HG02763 (cell line): Measurements from ENCODE around the gene TRIM46.

Experiments
- ATAC-seq: cut with Tn5 transposase; IDR thresholded peaks from one replicate; pipeline ENCODE4 v1.9.1; 2021; ENCODE audit warnings: mild to moderate bottlenecking, moderate library complexity; ENCODE audit not compliant: unreplicated experiment

TRIM46 gene, protein sequence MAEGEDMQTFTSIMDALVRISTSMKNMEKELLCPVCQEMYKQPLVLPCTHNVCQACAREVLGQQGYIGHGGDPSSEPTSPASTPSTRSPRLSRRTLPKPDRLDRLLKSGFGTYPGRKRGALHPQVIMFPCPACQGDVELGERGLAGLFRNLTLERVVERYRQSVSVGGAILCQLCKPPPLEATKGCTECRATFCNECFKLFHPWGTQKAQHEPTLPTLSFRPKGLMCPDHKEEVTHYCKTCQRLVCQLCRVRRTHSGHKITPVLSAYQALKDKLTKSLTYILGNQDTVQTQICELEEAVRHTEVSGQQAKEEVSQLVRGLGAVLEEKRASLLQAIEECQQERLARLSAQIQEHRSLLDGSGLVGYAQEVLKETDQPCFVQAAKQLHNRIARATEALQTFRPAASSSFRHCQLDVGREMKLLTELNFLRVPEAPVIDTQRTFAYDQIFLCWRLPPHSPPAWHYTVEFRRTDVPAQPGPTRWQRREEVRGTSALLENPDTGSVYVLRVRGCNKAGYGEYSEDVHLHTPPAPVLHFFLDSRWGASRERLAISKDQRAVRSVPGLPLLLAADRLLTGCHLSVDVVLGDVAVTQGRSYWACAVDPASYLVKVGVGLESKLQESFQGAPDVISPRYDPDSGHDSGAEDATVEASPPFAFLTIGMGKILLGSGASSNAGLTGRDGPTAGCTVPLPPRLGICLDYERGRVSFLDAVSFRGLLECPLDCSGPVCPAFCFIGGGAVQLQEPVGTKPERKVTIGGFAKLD

DNA sequence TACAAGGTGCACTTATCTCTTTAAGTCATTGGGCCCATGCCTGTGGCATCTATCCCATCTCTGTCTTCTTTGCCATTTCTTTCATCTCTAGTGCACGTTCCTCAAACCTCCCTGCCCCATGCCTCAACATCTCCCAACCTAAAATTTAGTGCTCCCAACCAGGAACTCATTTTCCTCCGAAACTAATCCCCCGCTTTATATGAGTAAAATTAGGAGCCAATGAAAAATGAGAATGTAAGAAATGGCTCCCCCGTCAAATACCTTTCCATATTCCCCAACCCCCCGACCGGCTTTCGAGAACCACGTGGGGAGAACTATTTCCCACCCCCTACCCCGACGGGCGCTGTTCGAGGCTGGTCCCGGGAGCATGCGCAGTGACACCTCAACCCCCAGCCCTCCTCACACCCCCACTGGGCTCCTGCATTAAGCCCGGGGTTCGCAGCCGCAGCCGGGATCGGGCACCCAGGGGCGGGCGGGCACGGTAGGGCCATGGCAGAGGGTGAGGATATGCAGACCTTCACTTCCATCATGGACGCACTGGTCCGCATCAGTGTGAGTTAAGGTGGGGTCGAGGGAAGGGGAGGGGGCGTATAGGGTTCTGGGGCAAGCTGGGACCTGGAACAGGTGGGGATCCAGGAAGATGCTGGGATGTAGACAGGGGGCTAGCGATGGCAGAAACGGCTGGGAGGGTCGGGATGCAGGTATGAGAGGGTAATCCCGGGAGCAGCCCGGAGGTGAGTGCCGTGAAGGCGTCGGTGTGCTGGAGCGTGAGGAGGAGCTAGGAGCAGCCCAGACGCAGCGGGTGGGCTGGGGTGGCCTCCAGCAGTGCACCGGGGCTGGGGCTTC, at the start of gene TRIM46:
Gene TRIM46 (plus strand): TSS at position 372 of the 846 bp plus-strand sequence. CDS start 118 bp downstream, at position 490.
- ATAC-seq: no peak

DNA sequence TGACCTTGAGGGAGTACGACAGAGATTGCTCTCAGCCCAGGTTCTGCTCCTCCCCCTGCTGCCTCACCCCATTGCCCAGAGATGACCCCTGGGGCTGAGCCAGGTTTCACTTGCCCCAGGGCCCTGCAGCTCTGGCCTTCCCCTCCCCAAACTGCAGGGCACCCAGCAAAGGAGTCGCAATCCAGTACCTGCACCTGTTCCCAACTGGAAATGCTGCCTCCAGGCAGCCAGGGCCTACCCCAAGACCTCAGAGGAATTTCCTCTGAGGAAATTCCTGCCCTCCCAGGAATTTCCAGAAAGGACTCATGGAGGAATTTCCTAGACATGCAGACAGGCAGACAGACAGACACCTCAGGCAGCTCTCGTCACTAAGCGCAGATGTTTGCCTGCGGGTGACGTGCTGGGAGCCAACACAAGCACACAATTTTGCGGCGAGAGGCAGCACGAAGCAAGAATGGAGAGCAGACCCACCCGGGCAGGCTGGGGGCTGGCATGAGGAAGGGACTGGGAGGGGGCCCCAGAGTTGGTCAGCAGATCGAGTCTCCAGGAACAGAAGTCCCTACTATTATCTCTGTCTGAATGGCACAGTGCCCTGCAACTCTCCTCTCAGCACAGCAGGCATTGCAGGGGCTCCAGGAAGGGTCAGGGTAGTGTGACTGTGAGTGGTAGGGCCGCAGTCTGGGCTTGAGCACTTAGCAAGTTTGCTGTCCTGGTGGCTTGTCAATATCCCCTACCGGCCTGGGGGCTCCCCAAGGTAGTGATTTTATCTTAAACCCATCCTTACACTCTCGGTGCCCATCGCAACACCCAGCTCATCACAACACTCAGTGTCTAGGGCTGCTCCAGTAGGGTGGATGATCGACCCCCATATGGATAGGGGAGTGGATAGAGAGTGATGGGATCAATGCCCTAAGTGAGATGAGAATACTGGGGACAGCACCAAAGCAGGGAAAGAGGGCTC, 48.9 kb upstream of the TRIM46 start:
- ATAC-seq: no peak

DNA sequence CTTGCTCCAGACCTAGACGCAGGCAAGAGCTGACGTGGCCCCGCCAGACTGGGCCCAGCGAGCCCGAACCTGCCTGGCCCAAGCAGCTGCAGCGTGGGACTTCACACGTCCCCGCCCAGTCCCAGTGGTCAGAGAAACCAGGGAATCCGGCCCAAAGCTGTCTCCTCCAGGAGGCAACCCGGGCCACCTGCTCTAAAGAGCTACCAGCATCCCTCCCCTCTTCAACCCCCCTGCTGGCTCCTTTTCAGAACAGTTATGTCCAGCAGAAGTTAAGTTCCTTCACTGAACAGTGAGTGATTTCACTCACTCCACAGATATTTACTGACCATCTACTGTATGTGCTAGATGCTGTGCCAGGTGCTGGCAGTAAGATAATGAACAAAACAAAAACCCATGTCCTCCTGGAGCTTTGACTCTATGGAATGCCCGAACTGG, 48.1 kb upstream of the TRIM46 start:
- ATAC-seq: no peak

DNA sequence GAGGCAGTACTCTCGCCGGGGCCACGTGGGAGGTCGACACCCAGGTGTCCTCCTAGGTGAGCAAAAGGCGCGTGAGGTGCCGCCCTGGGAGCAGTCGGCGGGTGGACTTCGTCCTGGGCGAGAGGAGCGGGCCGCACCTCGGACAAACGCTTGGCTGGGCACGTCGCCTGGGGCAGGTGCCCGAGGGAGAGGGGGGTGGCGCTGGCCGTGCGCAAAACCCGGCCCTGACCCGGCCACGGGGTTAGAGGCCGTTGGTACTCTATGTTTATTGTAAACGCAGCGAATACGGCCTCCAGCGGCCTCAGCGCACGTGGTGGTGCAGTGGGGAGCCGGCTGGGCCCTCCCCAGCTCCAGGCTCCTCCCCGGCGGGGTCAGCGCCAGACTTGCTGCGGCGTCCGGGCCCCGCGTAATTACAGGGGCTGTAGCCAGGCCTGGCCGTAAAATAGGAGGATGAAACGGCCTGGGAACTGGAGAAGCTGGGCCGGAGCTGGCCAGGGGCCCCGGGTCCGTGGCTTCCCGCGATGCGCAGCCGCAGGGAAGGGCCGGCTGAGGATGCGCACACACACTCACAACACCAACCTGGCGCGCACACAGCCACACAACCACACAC, 47.6 kb upstream of the TRIM46 start:
- ATAC-seq: no peak

DNA sequence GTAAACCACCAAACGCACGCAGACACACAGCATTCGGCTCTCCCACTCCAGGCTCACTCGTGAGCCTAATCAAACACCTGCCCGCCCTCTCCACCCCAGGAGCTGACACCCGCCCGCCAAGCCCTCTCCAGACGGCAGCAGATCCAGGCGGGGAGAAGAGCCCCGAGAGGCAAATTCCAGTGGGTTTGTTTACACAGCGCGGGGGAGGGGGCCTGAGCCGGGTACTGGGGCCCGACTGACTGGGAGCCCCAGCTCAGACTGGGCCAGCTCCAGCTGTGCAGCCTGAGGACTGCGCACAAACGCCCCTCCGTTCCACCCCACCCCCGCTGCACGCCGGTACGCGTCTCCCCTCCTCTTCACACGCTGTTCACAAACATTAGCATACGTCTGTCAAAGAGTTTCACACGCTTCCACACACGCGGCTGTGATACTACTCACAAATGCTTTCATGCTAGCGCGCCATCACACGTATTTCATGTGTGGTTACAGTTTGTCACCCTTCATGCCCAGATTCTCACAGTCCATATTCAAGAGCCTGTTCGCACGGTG, 47.0 kb upstream of the TRIM46 start:
- no peak for ATAC-seq

DNA sequence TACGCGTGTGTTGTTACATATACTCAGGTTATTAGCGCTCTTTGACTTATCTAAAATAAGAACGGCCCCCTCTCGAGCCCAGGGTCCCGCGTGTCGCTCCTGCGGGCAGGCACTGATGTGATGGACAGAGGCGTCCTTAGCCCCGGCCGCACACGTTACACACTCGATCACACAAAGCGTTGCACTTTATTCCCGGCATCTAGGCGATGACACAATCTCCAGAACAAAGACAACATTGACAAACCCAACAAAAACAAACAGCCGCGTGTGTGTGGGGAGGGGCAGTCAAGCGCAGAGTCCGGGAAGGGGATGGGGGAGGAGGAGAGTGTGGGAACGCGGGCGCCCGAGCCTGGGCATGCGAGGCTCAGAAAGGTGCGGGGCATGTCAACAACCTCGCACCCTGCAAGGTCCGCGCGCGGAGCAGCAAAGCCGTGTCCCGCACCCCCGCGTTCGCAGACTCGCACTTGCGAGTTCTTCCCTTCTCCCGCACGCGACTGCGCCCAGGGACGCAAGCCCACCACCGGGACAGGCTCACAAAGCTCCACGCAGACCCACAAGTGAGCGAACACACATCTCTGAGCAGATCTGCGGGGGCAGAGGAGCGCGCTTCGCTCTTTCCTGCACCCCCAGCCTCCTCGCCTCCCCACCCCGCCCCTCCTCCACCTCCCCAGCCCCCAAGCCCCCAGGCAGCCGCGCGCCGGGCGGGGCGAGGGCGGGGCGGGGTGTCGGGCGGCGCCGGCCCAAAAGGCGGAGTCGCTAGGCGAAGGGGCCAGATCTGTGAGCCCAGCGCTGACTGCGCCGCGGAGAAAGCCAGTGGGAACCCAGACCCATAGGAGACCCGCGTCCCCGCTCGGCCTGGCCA, 46.3 kb upstream of the TRIM46 start, which contains the start of gene EFNA1:
Gene EFNA1 (plus strand): TSS at position 772 of the 862 bp plus-strand sequence. CDS start 102 bp downstream, outside the sequence.
- no peak for ATAC-seq

DNA sequence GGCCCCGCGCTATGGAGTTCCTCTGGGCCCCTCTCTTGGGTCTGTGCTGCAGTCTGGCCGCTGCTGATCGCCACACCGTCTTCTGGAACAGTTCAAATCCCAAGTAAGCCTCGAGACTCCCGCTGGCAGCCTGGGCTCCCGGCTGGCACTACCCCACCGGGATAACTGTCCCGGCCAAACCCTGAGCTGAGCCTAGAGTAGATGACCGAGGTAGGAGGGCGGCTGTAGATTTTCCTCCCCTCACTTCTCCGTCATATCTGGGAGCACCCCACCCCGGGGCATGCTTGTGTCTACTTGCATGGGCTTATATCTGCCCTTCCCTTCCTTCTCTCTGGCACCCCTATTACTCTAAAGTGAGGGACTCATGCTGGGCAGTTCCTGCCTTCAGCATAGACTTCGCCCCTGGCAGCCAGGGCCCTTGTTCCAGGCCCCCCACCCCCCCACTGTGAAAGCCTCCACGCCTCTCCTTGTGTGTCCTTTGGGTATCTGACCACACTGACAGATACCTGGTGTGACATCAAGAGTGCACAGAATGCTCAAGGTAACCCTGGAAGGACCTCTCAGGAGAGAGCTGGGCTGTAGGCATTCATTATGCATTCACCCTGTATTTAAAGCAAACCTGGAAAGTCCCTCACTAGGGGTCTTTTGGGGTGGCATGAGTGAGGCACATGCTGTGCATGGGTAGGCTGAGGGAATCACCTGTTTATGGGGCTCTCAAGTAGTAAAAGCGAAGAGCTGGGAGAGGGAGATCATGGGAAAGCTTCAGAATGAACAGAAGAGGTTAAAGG, 45.5 kb upstream of the TRIM46 start:
- no peak for ATAC-seq

DNA sequence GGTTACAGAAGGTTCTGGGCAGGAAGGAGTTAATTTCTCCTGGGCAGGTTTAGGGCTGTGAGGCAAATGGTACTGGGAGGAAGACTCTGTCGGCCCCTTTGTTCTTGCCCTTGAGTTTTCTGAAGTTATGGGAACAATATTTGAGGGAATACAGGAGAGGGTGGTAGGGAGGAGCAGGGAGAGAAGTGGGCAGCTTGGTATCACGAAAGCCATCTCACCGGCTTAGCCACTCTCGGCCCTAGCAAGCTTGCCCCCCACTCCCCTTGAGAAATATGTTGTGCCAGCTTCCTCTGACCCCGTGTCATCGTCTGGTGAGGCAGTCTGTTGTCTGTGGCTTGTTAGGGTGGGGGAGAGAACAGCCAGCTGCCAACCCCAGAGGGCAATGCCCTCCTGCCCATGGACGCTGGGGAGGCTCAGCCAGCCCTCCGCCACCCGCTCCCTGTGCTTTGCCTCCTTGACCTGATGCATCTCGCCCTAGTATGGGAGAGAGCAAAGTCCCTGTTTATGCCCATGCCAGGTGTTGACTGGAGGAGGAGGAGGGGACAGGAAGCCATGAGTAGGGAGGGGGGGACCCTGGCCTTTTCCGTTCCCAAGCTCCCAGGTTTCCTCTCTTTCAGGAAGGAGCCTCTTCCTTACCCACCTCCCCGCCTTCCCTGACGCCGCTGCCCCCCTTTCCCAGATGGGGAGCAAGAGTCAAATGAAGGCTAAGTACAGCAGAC, 44.7 kb upstream of the TRIM46 start:
- no peak for ATAC-seq

DNA sequence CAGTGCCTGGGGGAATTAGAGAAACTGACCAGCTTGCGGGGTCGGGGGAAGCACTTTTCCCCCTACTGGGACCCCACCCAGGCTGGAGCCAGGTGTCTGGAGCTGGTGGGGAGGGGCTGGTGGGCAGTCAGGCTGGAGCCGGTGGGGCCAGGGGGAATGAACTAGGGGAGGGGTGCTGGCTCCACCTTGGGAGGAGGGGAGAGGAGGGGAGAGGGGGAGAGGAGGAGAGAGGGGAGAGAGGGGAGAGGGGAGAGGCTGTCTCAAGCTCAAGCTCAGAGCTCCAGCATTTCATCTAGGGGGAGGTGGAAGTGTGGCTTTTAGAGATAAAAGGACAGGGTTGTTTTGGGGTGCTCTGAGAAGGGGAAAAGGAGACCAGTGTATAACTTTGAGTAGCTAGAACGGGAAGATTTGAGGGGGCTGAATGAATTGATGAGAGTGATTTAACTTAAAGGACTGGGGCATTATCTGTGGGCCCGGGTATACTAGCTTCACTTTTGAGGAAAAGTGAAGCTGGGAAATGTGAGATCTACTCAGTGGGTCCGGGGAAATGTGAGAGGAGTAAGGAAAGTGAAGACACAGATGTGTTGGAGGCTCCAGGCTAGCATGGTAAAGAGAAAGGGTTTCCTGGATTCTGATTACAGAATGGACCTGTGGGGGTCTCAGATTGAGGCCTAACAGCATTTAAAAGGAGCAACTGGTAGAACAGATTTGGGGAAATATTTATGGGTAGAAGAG, 43.2 kb upstream of the TRIM46 start:
- no peak for ATAC-seq

DNA sequence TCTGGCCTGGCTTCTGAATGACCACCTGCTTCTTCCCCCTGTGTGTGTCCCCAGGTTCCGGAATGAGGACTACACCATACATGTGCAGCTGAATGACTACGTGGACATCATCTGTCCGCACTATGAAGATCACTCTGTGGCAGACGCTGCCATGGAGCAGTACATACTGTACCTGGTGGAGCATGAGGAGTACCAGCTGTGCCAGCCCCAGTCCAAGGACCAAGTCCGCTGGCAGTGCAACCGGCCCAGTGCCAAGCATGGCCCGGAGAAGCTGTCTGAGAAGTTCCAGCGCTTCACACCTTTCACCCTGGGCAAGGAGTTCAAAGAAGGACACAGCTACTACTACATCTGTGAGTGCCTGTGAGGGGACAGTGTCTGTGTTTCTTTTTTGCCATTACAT, 42.4 kb upstream of the TRIM46 start:
- ATAC-seq: no peak

DNA sequence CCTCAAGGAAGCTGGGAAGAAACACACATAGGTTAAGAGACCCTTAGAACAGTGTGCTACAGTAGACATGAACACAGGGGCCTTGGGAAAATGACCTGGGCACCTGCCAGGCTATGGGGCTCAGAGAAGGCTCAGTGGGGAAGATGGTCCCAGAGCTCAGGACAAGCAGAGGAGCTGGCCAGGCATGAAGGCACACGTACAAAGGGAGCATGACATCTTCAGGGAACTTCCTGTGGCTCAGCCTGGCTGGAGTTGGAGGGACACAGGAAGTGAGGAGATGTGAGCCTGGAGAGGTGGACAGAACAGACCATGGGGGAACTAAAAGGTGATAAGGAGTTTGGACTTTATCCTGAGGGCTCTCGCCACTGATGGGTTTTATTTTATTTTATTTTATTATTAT, 41.8 kb upstream of the TRIM46 start:
- ATAC-seq: no peak

DNA sequence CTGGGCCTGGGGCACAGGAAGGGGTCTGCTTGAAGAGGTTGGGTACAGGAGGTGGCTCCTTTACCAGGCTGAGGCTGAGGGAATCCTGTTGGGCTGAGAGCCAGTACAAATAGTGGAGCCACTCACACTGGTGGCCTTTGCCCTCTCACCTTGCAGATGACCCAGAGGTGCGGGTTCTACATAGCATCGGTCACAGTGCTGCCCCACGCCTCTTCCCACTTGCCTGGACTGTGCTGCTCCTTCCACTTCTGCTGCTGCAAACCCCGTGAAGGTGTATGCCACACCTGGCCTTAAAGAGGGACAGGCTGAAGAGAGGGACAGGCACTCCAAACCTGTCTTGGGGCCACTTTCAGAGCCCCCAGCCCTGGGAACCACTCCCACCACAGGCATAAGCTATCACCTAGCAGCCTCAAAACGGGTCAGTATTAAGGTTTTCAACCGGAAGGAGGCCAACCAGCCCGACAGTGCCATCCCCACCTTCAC, 39.8 kb upstream of the TRIM46 start:
- ATAC-seq: no peak

DNA sequence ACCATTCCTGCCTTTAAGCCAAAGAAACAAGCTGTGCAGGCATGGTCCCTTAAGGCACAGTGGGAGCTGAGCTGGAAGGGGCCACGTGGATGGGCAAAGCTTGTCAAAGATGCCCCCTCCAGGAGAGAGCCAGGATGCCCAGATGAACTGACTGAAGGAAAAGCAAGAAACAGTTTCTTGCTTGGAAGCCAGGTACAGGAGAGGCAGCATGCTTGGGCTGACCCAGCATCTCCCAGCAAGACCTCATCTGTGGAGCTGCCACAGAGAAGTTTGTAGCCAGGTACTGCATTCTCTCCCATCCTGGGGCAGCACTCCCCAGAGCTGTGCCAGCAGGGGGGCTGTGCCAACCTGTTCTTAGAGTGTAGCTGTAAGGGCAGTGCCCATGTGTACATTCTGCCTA, 39.3 kb upstream of the TRIM46 start:
- no peak for ATAC-seq

DNA sequence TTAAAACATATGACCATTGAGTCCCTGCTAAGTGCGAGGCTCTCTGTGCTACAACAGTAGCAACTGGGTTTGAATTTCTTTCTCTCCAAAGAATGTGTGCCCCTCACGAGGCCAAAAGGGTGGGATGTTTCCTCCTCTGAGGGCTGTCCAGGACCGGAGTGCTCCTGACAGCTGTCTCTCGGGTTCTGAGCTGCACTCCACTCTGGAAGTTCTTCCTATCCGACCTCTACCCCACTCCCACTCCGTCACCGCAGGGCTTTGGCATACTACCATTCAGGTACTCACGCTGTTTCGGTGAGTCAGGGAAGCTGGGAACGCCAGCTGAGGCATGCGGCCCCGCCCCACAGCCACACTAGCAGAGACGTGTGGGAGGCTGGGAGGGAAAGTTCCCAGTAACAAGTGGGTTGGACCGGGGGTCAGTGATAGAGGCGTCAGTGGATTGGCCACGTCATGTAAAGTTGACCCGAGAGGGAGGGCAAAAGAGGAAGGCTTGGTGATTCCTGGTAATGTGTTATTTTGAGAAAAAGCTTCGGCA, 38.7 kb upstream of the TRIM46 start:
- ATAC-seq: no peak

DNA sequence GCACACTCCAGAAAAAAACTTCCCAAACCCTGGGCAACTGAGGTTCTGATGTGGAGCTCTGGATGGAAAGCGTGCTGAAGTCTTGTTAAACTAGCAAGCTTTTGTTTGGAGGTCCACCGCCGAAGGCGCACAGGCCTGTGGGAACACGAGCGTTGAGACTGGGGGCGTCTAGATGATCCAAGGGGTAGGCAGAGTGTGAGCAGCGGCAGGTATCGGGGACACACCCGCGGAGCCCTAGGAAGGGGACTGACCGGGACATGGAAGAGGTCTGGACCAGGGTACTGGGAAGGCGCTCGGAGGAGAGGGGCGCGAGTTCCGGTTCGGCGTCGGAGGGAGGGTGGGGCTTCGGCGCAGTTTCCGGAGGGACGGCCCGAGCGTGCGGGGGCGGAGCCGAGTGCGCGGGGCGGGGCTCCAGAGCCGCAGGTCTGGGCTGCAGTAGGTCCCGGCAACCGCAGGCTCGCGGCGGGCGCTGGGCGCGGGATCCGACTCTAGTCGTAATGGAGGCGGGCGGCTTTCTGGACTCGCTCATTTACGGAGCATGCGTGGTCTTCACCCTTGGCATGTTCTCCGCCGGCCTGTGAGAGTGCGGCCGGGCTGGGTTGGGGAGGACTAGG, 38.1 kb upstream of the TRIM46 start, which contains the start of gene SLC50A1:
Gene SLC50A1 (plus strand): TSS at position 438 of the 614 bp plus-strand sequence. CDS start 60 bp downstream, at position 498.
- ATAC-seq: peak; percentile 84
